Common myeloid progenitor, CD34-positive (primary cell): ENCODE results near the gene RPN2.

Experiments
- CTCF ChIA-PET: fragments of 350-600 bp; sonication (Branson Sonifier 250); formaldehyde crosslinking; loops from one replicate; lab custom pipeline; 2021; ENCODE audit warnings: antibody characterized with exemption; lab: Charles Lee
- POLR2A ChIA-PET: fragments of 350-600 bp; sonication (Branson Sonifier 250); formaldehyde crosslinking; loops from one replicate; lab custom pipeline; 2021; ENCODE audit warnings: antibody characterized with exemption; lab: Charles Lee
- DNase-seq, 3 donors: peaks; one replicate each; pipeline versions ENCODE4 v3.0.0 to v3.0.0-alpha.2; 2013
- H3K27ac ChIP-seq, 2 experiments: 1 replicate in 1 of 2; 2 replicates in 1 of 2; pipeline ENCODE4 v1.7.0; 2013; ENCODE audit warnings: inconsistent platforms in 2 of 2, low read length in 2 of 2, mild to moderate bottlenecking in 2 of 2, low read depth in 1 of 2, moderate library complexity in 1 of 2; ENCODE audit not compliant: severe bottlenecking in 2 of 2, insufficient read depth in 1 of 2, poor library complexity in 1 of 2
- H3K27me3 ChIP-seq, 5 experiments: replicated peaks in 2 of 5; 1 replicate in 3 of 5; 2 replicates in 2 of 5; pipeline versions ENCODE4 v1.6.1 to v1.7.0; 2013; ENCODE audit warnings: low read length in 4 of 5, mild to moderate bottlenecking in 2 of 5, moderate library complexity in 2 of 5, inconsistent platforms in 1 of 5; ENCODE audit not compliant: insufficient read depth in 5 of 5, control insufficient read depth in 4 of 5
- H3K36me3 ChIP-seq, 4 experiments: 1 replicate in 2 of 4; 2 replicates in 2 of 4; pipeline versions ENCODE4 v1.6.1 to v1.7.0; 2013; ENCODE audit warnings: low read length in 3 of 4, control low read depth in 1 of 4, mild to moderate bottlenecking in 1 of 4; ENCODE audit not compliant: control insufficient read depth in 4 of 4, insufficient read depth in 4 of 4
- H3K4me1 ChIP-seq, 4 experiments: 1 replicate in 3 of 4; 2 replicates in 1 of 4; pipeline versions ENCODE4 v1.6.1 to v1.7.1; 2013; ENCODE audit warnings: low read length in 3 of 4, mild to moderate bottlenecking in 3 of 4, control low read depth in 1 of 4, inconsistent platforms in 1 of 4, moderate library complexity in 1 of 4; ENCODE audit not compliant: control insufficient read depth in 4 of 4, insufficient read depth in 4 of 4; ENCODE audit errors: control extremely low read depth in 1 of 4
- H3K4me3 ChIP-seq, 7 experiments: 1 replicate in 4 of 7; 2 replicates in 3 of 7; pipeline versions ENCODE4 v1.5.1 to v1.7.0; 2013; ENCODE audit warnings: mild to moderate bottlenecking in 7 of 7, low read length in 6 of 7, moderate library complexity in 6 of 7, inconsistent platforms in 2 of 7, low read depth in 2 of 7, control low read depth in 1 of 7; ENCODE audit not compliant: insufficient read depth in 4 of 7, control insufficient read depth in 1 of 7; ENCODE audit errors: extremely low read depth in 1 of 7
- H3K9me3 ChIP-seq, 5 experiments: 1 replicate in 4 of 5; 2 replicates in 1 of 5; pipeline versions ENCODE4 v1.6.1 to v1.7.1; 2013; ENCODE audit warnings: low read length in 4 of 5, mild to moderate bottlenecking in 2 of 5, inconsistent platforms in 1 of 5, low read depth in 1 of 5, moderate library complexity in 1 of 5; ENCODE audit not compliant: control insufficient read depth in 4 of 5, insufficient read depth in 2 of 5; ENCODE audit errors: control extremely low read depth in 1 of 5
- WGBS: methylation state at CpG from one replicate; pipeline ENCODE4 v1.1.5; 2013; ENCODE audit not compliant: insufficient coverage; 5-methylcytosine and 5-hydroxymethylcytosine counted together

The RPN2 gene

DNA sequence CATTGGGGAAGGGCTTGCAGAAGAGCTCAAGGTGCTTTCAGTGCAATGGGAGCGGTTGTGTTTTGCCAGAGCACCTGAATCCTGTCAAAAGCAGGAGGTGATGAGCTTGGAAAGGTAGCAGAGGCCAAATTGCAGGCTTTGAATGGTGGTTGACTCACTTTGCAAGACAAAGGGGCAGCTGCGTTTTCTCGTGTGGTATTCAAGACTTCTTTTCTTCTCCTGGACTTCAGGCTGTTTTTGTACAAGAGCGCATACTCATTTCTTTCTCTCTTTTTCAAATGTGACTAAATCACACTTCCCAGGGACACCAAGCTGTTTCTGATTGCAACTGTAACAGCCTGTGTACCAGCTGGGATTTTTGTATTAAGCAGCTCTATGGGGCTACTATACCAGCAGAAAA, 50.2 kb downstream of the RPN2 start:
- Histone ChIP-seq H3K4me3 (no peak overlapping the region), H3K27ac (no peak overlapping the region), H3K36me3 (peaks cover 50 to 99% (median 83%) of the 10 kb centered on the region in 4 experiments), H3K4me1 (no peaks in the 10 kb centered on the region), H3K9me3 (no peaks in the 10 kb centered on the region), H3K27me3 (no peaks in the 10 kb centered on the region)
- DNase-seq: no peak
- ChIA-PET CTCF (interaction anchor here (1.2 to 1.3 kb wide), 2 partner anchors 34 to 306 kb away, joined by 3 read pairs; no protein-coding TSS in a partner anchor), POLR2A (no interaction called here)
- WGBS: 100% methylated on average over 4 of the region's 4 CpGs

- peaks cover 49 to 99% (median 85%) of the 10 kb centered on the region in 4 experiments for H3K36me3 ChIP-seq
- no peaks in the 10 kb centered on the region for H3K9me3 ChIP-seq
- 98% methylated on average over 5 of the region's 6 CpGs for WGBS
- DNase-seq: no peak
- CTCF ChIA-PET: interaction anchor here (1.2 kb wide), 1 partner anchor 35 kb away, joined by 3 read pairs; no protein-coding TSS in a partner anchor
- no peak overlapping the region for H3K4me3 ChIP-seq
- POLR2A ChIA-PET: no interaction called here
- H3K4me1 ChIP-seq: no peaks in the 10 kb centered on the region
- H3K27ac ChIP-seq: no peak overlapping the region
- H3K27me3 ChIP-seq: no peaks in the 10 kb centered on the region
Observed at GRCh38 chr20:37230200-37230599, 51.1 kb downstream of the RPN2 start.

GRCh38 chr20:37231947-37232630, 53.0 kb downstream of the RPN2 start:
- POLR2A ChIA-PET: no interaction called here
- H3K27ac ChIP-seq: no peak overlapping the region
- H3K4me1 ChIP-seq: no peaks in the 10 kb centered on the region
- H3K27me3 ChIP-seq: no peaks in the 10 kb centered on the region
- H3K36me3 ChIP-seq: peaks cover 47 to 97% (median 87%) of the 10 kb centered on the region in 4 experiments
- 97% methylated on average over 13 of the region's 13 CpGs for WGBS
- no peak overlapping the region for H3K4me3 ChIP-seq
- CTCF ChIA-PET: interaction anchor here (1.9 kb wide), 1 partner anchor 37 kb away, joined by 6 read pairs; no protein-coding TSS in a partner anchor
- no peaks in the 10 kb centered on the region for H3K9me3 ChIP-seq
- DNase-seq: no peak

DNA sequence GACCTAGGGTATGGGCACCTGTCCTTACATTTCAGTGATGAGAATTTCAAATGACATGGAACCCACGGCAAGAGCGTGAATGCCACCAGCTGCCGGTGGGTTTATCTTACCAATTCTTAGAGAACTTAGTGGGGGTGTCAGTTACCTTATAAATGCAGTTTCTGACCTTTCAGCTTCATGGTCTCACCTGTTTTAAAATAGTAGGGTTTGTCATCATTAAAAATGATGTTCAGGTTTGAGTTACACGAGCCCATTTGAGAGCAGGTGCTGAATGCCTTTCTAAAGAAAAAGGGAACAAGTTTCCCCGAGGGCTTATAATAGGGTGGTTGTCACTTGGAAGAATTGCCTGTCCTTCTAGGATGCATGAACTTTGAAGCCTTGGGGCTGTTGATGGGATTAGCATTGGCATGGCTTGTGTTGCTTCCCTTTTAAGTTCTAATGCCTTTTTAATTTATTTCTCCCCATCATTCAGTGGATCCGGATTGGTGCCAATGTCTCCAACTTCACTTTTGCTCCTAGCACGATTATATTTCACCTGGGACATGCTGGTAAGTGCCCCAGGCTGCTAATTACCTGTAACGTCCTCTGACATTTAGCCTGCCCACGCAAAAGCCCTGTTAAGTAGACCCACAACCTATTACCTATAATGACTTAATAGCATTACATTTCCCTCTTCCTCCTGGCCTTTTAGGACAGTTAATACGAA, 54.6 kb downstream of the RPN2 start:
- no peak overlapping the region for H3K4me3 ChIP-seq
- CTCF ChIA-PET: interaction anchor here (1.9 kb wide), 1 partner anchor 38 kb away, joined by 6 read pairs; no protein-coding TSS in a partner anchor
- POLR2A ChIA-PET: no interaction called here
- H3K27me3 ChIP-seq: no peaks in the 10 kb centered on the region
- H3K27ac ChIP-seq: no peak overlapping the region
- H3K9me3 ChIP-seq: no peaks in the 10 kb centered on the region
- H3K4me1 ChIP-seq: no peaks in the 10 kb centered on the region
- no peak for DNase-seq
- H3K36me3 ChIP-seq: peaks cover 48 to 97% (median 86%) of the 10 kb centered on the region in 4 experiments
- WGBS: 97% methylated on average over 9 of the region's 10 CpGs

DNA sequence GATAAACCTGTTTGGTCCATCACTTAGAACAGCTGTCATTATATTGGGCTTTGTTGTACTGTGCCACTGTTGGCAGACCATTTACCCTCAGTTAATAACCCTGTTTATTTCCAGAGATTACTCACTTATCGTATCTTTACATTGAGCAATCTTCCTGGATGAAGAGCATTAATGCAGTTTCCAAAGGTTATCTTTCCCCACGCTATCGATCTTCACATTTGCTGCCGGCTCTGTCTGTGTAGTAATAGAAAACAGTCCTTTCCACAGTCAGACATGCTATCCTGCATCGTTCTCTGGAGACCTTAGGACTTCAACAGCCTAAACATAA, 55.1 kb downstream of the RPN2 start:
- Histone ChIP-seq H3K27ac (no peak overlapping the region), H3K4me3 (no peak overlapping the region), H3K36me3 (peaks cover 46 to 97% (median 83%) of the 10 kb centered on the region in 4 experiments), H3K4me1 (no peaks in the 10 kb centered on the region), H3K27me3 (no peaks in the 10 kb centered on the region), H3K9me3 (no peaks in the 10 kb centered on the region)
- ChIA-PET CTCF (interaction anchor here (0.6 kb wide), 1 partner anchor 33 kb away, joined by 3 read pairs; no protein-coding TSS in a partner anchor), POLR2A (no interaction called here)
- 100% methylated on average over 4 of the region's 5 CpGs for WGBS
- DNase-seq: no peak

DNA sequence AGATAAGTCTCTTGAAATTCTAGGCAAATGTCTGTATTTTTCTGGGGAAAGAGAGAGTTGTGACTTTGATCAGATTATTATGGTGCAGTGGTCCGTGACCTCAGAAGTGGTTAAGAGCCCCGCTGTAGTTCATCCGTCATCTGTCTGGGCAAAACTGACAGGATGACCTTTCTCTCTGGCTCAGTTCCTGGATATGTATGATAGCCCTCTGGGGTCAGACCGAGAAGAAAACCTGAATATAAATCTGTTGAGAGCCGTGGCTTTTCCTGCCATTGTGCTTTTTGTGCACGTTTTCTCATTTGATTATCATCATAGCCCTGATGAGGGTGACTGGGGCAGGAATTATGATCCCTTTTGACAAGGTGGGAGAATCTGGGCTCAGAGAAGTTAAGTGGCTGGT, 55.9 kb downstream of the RPN2 start:
- POLR2A ChIA-PET: no interaction called here

GRCh38 chr20:37236462-37236861, 57.3 kb downstream of the RPN2 start:
- Histone ChIP-seq H3K27me3 (no peaks in the 10 kb centered on the region), H3K36me3 (peaks cover 38 to 97% (median 82%) of the 10 kb centered on the region in 4 experiments), H3K4me3 (no peak overlapping the region), H3K27ac (no peak overlapping the region), H3K4me1 (no peaks in the 10 kb centered on the region), H3K9me3 (no peaks in the 10 kb centered on the region)
- WGBS: 100% methylated on average over 4 of the region's 4 CpGs
- POLR2A ChIA-PET: no interaction called here
- DNase-seq: no peak
- CTCF ChIA-PET: interaction anchor here (0.7 to 1.3 kb wide), 5 partner anchors 11 to 284 kb away, joined by 3 to 4 read pairs (median 3); partner anchors contain the start of gene NNAT

More for the DNA sequence above, 55.9 kb downstream of the RPN2 start:
- Histone ChIP-seq H3K27me3 (no peaks in the 10 kb centered on the region), H3K9me3 (no peaks in the 10 kb centered on the region), H3K36me3 (peaks cover 43 to 97% (median 83%) of the 10 kb centered on the region in 4 experiments), H3K4me1 (no peaks in the 10 kb centered on the region), H3K4me3 (no peak overlapping the region), H3K27ac (no peak overlapping the region)
- CTCF ChIA-PET: interaction anchor here (0.8 kb wide), 1 partner anchor 40 kb away, joined by 3 read pairs; no protein-coding TSS in a partner anchor
- 87% methylated on average over 6 of the region's 6 CpGs for WGBS
- DNase-seq: no peak
